ENCODE results near the gene ERC2.

- TF ChIP-seq CTCF (conservative IDR thresholded peaks at IDR 0.05; ENCODE audit: low read length) (no peak), EZH2phosphoT487 (IDR thresholded peaks at IDR 0.05; ENCODE audit: borderline replicate concordance) (no peak)
Observed at GRCh38 chr3:55923207-55923606, 545.1 kb downstream of the ERC2 start.
